TTC549 (cell line): ENCODE results near the gene TMEM163.
"Not testable (repeated sequence)": the region's sequence is repeated elsewhere in the genome, so short reads cannot be mapped to it uniquely, and the experiment has no call there.

ENCODE experiments used
- FAIRE-seq: peaks from 2 replicates; lab custom pipeline; 2012; peaks lifted over from hg19 to GRCh38; lab: Jason Lieb, UNC

The TMEM163 gene

GRCh38 chr2:134718817-134719814 is at the start of gene TMEM163:
Gene TMEM163, minus strand, starts transcription at chr2:134719000.
- FAIRE-seq, result no peak

GRCh38 chr2:134766583-134766982 is 47.8 kb upstream of the TMEM163 start:
- FAIRE-seq, result no peak

DNA sequence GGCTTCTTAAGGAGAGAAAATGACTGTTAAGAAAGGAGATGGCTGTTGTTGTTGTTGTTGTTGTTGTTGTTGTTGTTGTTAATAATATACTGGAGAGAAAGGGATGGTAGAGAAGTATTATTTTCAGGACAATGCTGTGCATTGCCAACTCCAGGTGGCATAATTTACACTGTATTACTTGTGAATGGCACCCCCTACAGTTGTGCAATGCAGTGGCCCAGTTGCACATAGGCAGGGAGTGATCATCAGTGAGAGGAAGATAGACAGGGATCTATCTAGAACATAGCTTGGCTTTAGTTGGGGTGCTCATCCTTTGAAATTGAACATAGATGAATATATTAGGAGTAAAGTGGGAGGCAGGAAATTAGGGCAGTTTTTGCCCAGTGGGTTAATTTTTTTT is 47.2 kb upstream of the TMEM163 start:
- FAIRE-seq, result no peak

GRCh38 chr2:134764164-134764563 is 45.4 kb upstream of the TMEM163 start:
- FAIRE-seq, result no peak

- no peak for FAIRE-seq
These were observed 44.4 kb upstream of the TMEM163 start for GRCh38 chr2:134763164-134763710.

GRCh38 chr2:134762508-134762907 is 43.7 kb upstream of the TMEM163 start:
- FAIRE-seq, result no peak

DNA sequence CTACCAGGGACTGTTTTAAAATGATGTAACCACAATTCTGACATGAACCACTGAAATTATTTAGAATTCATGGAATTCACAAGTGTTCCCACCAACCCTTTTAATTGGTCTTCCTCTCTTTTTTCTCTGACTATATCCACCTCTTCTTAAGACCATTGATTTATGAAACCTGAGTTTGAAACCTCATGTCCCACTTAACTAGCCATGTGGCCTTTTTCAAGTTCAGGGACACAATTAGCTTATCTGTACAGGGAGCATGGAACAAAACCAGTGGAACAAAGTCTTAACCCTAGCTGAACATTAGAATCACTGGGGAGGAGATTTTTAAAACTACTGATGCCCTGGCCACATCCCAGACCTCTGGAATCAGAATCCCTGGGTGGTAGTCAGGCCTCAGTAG is 41.6 kb upstream of the TMEM163 start:
- no peak for FAIRE-seq

GRCh38 chr2:134758633-134759032 is 39.8 kb upstream of the TMEM163 start:
- no peak for FAIRE-seq

GRCh38 chr2:134751981-134752380 is 33.2 kb upstream of the TMEM163 start:
- FAIRE-seq, result not testable (repeated sequence)

DNA sequence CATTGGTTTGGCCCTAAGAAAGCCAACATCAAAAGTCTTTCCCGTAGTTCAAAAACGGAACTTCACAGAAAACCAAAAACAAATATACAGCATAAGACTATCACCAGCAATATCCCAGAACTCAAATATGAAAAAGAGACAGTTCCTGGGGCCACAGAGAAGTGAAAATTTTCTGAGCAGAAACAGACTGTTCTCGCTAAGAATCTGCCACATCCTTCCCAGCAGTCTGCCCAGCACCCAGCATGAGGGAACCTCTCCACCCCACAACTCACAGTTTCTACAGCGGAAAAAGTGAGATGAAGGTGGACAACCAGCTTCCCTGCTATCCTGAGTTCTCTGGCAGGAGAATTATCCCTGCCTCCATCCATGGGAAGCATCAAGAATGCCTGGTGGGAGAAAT is 26.7 kb upstream of the TMEM163 start:
- FAIRE-seq, result no peak

- FAIRE-seq, result no peak
These were observed 26.2 kb upstream of the TMEM163 start for GRCh38 chr2:134745023-134745422.

- FAIRE-seq, result no peak
These were observed 21.1 kb upstream of the TMEM163 start for GRCh38 chr2:134739879-134740301.

- no peak for FAIRE-seq
These were observed 20.6 kb upstream of the TMEM163 start for GRCh38 chr2:134739236-134739878.

GRCh38 chr2:134738141-134738870 is 19.5 kb upstream of the TMEM163 start:
- no peak for FAIRE-seq

DNA sequence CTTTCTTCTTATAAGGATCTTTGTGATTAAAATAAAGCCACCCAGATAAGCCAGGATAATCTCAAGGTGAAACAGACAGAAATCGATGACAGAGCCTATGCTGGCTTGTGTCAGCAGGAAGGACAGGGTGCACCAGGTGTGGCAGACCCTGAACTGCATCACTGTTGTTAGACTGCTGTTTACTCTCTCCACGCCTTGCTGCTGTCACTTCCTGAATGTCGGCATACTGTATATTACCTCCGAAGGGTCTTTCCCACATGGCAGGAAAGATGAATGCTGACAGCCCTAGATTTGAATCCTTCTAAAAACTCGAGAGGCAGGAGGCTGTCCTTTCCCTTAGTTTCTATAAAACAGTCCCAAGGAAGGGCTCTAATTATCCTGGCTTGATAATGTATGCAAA is 18.9 kb upstream of the TMEM163 start:
- FAIRE-seq, result no peak

DNA sequence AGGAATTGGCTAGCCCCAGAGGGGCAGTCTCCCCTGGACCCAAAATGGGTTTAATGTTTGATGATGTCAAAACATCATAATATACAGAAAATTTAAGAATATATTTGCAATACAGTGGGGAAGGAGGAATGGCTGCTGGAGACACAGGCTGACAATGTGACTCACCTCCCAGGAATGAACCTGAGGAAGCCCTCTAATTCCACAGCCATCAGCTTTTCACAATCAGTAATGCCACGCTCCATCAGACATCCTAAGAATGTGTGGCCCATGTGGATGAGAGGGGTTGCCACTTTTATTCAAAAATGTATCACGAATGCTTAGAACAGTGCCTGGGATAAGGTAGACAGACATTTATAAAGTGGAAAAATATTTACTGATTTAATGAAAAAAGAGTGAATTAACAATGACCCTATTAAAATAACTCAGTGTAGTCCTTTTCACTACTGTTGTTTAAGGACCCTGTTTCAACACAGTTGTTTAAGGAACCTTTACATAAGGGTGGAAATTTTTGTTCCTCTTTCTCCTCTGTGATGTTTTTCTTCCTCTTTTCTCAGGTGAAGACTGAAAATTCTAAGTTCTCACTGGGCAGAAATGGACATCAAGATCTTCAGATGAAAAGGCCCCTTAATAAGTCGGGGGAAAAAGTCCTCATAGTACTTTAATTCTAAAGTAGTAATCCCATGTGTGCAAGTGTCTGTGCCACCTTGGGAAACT is 17.5 kb upstream of the TMEM163 start:
- FAIRE-seq, result no peak

- FAIRE-seq, result no peak
These were observed 9.4 kb upstream of the TMEM163 start for GRCh38 chr2:134728163-134728562.

DNA sequence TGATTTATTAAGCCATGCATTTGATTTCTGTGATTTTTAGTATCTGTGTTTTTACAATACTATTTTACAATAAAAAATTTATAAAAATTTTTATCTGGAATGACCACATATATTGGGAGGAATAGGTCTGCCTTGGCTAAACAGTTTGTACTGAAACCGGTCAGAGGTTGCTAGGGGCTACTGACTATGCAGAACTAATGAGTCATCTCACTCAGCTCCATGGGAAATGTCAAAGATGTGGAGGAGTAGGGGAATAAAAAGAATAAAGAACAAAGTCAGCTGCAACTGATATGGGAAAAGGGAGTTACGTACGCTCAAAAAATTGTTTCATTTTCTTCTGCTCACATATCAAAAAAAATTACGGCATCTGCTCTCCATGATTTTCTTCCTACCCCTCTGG is 8.6 kb upstream of the TMEM163 start:
- no peak for FAIRE-seq

GRCh38 chr2:134726645-134727044 is 7.8 kb upstream of the TMEM163 start:
- FAIRE-seq, result no peak

- no peak for FAIRE-seq
These were observed 7.1 kb upstream of the TMEM163 start for GRCh38 chr2:134725876-134726275.

DNA sequence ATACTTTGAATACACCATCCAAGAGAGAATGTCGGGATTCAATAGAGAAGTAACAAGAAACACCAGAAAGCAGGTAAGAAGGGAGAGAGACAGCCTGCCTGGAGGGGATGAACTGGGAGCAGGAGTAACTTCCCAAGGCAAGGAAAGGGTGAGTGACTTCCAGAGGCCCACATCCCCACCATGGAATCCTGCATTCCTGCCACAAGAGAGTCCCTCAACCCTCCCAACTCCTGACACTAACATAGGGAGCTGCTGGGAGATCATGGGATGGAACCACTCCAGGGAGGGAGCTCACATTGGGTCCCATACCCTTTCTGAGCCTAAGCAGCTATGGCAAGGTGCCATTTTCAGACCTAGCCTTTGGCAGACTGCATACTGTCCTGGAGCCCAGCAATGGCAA is 5.5 kb upstream of the TMEM163 start:
- FAIRE-seq, result no peak

DNA sequence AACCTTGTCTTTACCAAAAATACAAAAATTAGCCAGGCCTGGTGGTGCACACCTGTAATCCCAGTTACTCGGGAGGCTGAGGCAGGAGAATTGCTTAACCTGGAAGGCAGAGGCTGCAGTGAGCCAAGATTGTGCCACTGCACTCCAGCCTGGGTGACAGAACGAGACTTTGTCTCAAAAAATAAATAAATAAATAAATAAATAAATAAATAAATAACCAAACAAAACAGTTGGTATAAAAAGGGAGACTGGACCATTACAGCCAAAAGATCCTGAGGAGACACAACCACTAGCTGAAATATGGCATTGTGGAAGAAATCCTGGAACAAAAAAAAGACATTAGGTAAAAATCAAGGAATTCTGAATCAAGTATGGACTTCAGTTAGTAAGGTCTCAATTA is 4.9 kb upstream of the TMEM163 start:
- not testable (repeated sequence) for FAIRE-seq
